GM15510 (cell line): ENCODE data around the gene MRPS2.

ENCODE experiments used
- POLR2A ChIP-seq: IDR thresholded peaks from 3 replicates; pipeline ENCODE4 v1.6.1; 2011; ENCODE audit warnings: borderline replicate concordance; ENCODE audit not compliant: insufficient read length; ENCODE audit errors: extremely low read depth

The MRPS2 gene

DNA sequence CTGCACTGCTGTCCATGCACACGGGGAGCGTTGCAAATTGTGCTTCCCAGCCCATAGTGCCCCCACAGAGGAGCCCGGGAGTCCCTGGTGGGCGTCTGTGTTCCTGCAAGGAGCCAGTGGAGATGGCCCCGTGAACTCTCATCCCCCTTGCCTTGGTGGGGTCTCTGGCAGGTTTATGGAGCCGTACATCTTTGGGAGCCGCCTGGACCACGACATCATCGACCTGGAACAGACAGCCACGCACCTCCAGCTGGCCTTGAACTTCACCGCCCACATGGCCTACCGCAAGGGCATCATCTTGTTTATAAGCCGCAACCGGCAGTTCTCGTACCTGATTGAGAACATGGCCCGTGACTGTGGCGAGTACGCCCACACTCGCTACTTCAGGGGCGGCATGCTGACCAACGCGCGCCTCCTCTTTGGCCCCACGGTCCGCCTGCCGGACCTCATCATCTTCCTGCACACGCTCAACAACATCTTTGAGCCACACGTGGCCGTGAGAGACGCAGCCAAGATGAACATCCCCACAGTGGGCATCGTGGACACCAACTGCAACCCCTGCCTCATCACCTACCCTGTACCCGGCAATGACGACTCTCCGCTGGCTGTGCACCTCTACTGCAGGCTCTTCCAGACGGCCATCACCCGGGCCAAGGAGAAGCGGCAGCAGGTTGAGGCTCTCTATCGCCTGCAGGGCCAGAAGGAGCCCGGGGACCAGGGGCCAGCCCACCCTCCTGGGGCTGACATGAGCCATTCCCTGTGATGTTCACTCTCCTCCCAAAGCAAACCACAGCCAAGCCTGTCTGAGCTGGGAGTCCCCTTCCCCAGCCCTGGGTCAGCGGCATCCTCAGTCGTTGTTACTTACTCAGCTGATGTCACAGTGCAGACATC is 3.1 kb downstream of the MRPS2 start:
- TF ChIP-seq POLR2A: no peak

DNA sequence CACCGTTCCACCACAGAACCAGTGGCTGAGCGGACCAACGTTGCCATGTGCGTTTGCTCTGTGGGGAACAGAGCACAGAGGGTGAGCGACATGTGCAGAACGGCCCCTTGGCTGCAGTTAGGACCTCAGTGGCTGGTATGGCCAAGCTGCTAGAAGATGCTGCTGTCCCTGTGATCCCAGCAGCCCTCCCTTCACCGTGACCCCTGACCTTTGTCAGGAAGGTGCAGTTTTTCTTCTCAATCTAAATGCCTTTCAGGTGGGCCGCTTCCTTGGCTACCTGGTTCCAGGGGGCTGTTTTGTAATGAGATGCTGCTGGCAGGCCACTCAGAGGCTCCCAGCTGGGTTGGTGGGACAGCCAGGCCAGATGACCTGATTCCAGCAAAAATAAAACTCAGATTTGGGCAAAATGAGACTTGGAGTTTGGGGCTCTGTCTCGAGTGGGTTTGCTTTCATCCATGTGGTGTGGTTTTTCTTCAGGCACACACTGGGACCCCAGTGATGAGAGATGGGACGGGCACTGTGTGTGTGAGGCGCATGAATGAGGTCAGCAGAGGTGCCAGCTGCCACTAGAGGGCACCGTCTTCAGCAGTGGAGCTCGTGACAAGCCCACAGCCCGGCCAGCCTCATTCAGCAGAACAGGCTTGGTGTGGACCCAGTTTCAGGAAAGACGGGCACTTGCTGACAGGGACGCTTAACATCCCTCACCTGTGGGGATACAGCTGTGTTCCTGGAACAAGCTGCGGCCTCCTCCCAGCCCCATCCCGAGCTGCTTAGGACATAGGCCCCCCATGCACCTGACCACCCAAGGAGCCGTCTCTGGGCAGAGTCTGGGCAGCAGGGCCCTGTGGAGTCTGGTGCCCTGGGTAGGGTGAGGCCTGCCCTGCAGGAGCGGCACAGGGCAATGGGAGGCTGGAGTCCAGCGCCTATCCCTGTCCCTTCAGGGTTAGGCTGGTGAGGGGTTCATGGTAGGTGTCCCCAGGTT is 4.1 kb downstream of the MRPS2 start:
- TF ChIP-seq POLR2A: no peak

DNA sequence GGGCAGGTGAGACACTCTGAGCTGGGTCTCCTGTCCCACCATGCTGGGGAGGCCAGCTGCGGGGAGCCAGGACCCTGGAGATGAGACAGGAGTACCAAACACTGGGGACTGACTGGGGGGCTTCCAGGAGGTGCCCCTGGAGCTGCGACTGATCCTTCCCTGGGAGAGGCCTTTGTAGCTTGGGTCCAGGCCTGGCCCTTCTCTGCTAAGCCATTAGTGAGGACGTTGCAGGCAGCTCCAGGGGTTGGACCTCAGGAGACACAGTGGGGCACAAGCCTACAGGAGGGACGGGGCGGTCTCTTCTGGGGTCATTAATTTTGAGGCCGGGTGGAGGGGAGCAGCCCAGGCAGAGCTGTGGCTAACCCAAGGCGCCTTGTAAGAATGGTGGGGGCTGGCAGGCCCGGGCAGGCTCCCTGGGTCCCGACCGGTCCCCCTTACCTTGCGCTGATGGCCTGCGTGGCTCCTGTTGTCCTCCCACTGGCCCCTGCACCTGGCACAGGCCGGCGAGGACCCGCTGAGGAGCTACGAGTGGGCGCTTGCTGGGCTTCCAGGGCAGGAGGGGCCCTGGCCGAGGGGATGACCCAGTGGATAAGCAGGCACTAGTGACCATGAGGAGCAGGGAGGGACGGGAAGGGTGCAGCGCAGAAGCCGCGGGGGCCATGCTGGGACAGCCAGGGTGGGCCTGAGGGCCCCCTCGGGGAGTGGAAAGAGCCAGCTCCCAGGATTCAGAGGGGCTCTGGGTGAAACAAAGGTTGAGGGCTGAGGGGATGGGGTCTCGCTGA is 5.1 kb downstream of the MRPS2 start:
- no peak for TF ChIP-seq POLR2A

DNA sequence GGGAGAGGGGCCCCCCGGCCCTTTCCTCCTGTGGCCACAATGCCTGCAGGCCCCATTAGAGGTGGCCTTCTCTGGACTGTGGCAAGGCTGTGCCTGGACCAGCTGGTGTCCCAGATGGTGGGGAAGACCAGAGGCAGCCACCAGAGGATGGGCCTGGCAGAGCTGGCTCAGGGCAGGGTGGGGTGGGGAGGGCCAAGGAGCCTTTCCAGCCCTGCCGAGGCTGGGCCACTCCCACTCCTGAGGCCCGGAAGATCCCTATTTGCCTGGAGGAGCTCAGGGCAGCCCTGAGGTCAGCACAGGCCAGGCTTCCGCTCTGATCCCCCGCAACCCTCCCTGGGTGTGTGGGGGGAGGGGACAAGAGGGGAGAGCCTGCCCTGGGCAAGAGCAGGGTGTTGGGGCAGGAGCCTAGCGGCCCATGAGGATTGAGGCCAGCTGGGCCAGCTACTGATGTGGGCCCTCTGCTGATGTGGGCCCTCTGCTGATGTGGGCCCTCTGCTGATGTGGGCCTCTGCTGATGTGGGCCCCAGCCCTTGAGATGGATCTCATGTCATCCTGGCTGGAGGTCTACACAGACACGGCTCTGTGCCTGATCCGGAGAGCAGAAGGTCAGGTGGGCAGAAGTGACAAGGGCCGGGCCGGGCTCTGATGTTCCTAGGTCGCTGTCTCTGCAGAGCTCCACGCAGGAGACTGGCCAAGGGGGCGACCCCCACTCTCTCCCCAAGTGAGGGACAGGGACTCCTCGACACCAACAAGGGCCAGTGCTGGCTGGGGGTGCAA is 6.0 kb downstream of the MRPS2 start:
- no peak for TF ChIP-seq POLR2A

DNA sequence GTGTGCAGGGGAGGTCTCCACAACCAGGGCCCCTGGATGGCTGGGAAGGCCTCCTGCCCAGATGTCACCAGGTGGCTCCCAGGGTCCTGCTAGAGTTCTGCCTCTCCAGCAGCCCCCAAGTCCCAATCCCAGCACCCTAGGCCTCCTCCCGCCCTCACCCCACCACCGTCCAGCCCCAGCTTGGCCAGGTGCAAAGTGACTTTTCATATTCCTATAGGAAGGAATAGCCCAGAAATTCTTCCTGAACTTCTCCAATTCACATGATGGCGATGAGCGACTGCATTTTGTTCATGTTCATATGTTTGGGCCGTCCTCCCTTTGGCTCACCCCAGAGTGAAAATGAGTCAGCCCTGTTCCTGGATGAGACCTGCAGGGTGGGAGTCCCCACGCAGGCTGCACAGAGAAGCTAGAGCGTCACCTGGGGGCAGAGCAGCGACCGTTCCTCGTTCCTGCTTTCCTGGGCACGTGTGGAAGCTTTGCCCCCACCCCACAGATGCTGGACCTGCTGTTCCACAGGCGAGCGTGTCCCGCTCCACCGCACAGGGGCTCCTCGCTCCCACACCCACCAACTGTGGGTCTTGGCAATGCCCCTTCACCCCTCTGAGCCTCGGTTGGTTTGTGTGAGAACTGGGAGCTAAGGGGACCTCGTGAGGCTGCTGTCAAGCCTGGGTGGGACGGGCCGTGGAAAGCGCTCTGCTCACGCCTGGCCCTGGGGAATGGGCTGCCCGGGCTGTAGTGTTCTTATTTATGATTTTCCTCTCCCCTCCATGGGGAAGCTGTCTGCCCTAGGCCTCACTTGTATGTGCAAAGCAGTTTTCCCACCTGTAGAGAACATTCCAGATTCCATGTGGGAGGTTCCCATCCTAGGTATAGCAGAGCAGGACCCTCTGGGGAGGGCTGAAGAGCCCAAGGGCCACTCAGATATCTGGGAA is 6.9 kb downstream of the MRPS2 start:
- no peak for TF ChIP-seq POLR2A

DNA sequence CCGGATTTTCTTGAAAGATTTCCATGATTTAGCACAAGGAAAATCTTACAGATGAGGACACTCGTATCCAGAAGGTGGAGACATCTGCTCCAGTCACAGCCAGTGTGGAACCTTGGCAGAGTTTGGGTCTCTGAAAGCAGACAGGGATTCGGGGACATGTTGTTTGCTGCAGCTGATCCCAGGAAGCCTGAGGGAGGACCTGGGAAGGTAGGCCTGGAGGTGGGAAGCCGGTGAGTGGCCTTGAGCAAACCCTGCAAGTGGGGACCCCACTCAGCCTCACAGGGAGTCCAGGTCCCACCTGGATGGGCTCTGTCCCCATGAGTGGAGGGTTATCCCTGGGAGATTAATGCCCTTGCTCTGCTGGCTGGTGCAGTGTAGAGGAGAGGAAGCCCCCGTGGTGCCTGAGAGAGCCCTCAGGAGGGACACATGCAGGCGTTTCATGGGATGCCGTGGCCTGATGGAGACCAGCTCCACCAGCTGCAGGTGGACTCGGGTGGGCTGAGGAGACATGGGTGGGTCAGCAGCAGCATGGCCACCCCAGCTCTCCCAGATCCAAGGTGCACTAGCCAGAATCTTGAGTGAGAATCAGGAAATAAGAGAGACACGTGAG is 7.8 kb downstream of the MRPS2 start:
- no peak for TF ChIP-seq POLR2A

DNA sequence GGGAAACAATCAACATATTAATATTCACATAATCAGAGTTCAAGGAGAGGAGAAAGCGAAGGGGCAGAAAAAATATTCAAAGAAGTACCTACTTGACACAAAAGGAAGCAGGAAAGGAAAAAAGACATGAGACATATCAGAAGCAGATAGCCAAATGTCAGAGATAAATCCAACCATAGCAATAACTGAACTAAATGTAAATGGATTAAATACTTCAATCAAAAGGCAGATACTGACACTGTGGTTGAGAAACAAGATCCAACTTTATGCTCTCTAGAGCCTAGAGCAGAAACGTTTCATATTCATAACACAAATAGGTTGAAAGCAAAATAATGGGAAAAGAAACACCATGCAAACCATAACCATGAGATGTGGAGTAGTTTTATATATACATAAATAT is 9.0 kb downstream of the MRPS2 start:
- no peak for TF ChIP-seq POLR2A

DNA sequence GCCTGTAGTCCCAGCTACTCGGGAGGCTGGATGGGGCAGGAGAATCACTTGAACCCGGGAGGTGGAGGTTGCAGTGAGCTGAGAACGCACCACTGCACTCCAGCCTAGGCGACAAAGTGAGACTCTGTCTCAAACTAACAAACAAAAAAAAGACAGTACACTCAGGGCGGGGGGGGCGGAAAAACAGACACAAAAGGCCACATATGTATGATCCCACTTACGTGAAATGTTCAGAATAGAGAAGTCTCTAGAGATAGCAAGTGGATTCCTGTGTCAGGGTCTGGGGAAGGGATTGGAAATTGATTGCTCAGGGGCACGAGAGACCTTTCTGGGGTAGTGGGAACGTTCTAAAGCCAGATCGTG is 11.7 kb downstream of the MRPS2 start:
- TF ChIP-seq POLR2A: no peak

DNA sequence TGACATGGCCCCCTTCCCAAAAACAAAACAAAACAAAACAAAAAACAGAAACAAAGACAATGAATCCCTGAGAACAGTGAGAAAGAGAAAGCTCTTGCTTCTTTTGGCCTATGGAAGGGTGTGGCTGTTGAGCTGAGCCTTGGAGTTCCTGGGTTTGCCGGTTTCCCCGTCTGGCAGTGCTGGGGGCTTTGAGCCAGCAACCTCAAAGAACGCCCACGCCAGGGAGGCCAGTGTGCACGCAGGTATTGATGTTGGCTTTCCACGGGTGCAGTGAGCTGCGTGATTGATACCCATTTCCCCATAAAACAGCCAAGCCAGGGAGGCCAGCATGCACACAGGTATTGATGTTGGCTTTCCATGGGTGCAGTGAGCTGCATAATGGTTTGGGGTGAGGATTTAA is 12.4 kb downstream of the MRPS2 start:
- TF ChIP-seq POLR2A: no peak

DNA sequence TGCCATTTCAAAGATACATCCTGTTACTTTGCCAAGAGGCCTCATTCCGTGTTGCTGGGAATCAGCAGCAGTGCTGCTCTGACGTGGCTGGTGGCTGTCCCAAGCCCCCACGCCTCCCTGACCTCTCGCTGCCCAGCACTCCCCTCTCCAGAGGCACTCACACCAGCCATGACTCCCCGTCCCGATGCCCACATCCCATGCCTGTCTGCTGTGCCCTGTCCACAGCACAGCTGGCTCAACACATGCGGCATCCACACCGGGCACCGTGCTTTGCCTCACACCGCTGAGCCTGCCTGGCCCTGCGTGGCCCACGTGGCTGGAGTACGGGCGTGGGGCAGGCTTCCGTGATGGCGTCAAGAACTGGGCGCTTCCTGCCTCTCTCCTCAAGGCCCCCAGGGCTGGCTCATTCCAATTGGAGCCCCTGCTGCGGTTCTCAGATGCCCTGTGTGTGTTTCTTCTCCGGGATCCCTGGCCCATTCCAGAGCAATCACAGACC is 12.9 kb downstream of the MRPS2 start:
- no peak for TF ChIP-seq POLR2A

DNA sequence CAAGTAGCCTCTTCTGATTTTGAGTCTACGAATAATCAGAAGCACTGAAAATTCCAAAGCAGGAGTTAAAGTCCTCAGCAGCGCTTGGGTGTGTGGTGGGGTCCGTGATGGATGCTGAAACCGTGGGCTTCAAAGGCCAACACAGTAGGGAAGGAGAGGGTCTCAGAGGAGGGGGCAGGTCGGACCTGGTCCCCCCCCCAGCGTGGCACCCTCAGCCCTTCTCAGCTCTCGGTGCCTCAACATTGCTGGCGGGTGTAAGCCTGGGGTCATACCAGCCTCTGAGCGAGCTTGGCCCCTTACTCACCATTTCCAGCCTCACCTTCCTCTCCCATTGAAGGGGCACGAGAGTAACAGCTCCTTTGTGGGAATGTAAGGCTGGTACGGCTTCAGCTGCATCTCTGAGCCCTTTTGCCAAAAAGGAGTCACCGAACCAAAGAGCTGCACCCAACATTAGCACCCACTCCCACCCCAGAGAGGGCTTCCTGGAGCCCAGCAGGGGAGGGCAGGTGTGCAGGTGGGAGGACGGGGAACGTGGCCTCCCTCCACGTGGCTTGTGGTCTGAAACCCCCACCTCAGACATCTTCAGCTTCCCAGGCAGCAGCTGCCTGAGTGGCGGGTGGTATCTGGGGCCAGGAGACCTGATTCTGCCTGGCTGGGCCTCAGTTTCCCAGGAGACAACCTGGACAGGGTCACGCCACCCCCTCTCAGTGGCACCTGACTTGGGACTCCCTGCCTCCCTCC is 14.0 kb downstream of the MRPS2 start:
- no peak for TF ChIP-seq POLR2A
